Renal cortical epithelial cell (primary cell): ENCODE data around the gene CXCL16. TPM values are rescaled to one million over a fixed set of nuclear protein-coding genes. Genes with fewer than 3 reads are reported as not detected.

Experiments used
- DNase-seq: peaks from one replicate; pipeline ENCODE4 v3.0.0-alpha.2; 2011; ENCODE audit warnings: low read depth
- total RNA-seq: library from RNA; depleted of rRNA; stranded (reverse); fragments of >200 nt; gene quantifications from 2 replicates; pipeline ENCODE4 v1.2.3, GENCODE V29; 2014

CXCL16 gene
- 36.2 and 48.6 TPM in 2 replicates for total RNA-seq

- no peak for DNase-seq
Measured at GRCh38 chr17:4739122-4740024, at the start of gene CXCL16, which contains the start of gene ZMYND15. CXCL16 (minus strand) TSS chr17:4739928; CDS start chr17:4739339, 589 bp downstream. ZMYND15 (plus strand) TSS chr17:4739833; CDS start chr17:4740549, 716 bp downstream.

- no peak for DNase-seq
Measured at GRCh38 chr17:4788807-4789700, 49.3 kb upstream of the CXCL16 start, which contains the start of gene GLTPD2. GLTPD2 (plus strand) TSS chr17:4788964; CDS start chr17:4789012, 48 bp downstream.

- DNase-seq = no peak
Measured at GRCh38 chr17:4788159-4788806, 48.6 kb upstream of the CXCL16 start.

- DNase-seq = no peak
Measured at GRCh38 chr17:4786516-4786915, 46.8 kb upstream of the CXCL16 start.

GRCh38 chr17:4786106-4786511 is 46.4 kb upstream of the CXCL16 start, which contains the start of gene VMO1:
VMO1 (minus strand) TSS chr17:4786364; CDS start chr17:4786352, 12 bp downstream.
- DNase-seq = no peak

- no peak for DNase-seq
Measured at GRCh38 chr17:4785311-4786105, 45.8 kb upstream of the CXCL16 start.

GRCh38 chr17:4782652-4783051 is 42.9 kb upstream of the CXCL16 start:
- DNase-seq = no peak

- no peak for DNase-seq
Measured at GRCh38 chr17:4780325-4780955, 40.7 kb upstream of the CXCL16 start.

GRCh38 chr17:4777969-4778760 is 38.4 kb upstream of the CXCL16 start:
- DNase-seq = no peak

GRCh38 chr17:4772235-4772613 is 32.5 kb upstream of the CXCL16 start:
- DNase-seq = no peak

GRCh38 chr17:4771519-4772234 is 31.9 kb upstream of the CXCL16 start, which contains the start of gene TM4SF5:
TM4SF5 (plus strand) TSS chr17:4771886; CDS start chr17:4771923, 37 bp downstream.
- DNase-seq = peak; percentile 19

- peak; percentile 22 for DNase-seq
Measured at GRCh38 chr17:4769628-4770027, 29.9 kb upstream of the CXCL16 start.

- DNase-seq = no peak
Measured at GRCh38 chr17:4768298-4768697, 28.6 kb upstream of the CXCL16 start.

GRCh38 chr17:4766723-4767122 is 27.0 kb upstream of the CXCL16 start:
- no peak for DNase-seq

GRCh38 chr17:4766201-4766600 is 26.5 kb upstream of the CXCL16 start:
- no peak for DNase-seq

- DNase-seq = no peak
Measured at GRCh38 chr17:4764595-4764994, 24.9 kb upstream of the CXCL16 start.

- no peak for DNase-seq
Measured at GRCh38 chr17:4759776-4760236, 20.1 kb upstream of the CXCL16 start.

GRCh38 chr17:4753392-4753791 is 13.7 kb upstream of the CXCL16 start:
- DNase-seq = no peak

- no peak for DNase-seq
Measured at GRCh38 chr17:4751932-4752331, 12.2 kb upstream of the CXCL16 start.
